Tibial nerve (tissue), 4 donors: ENCODE data around the gene WIZ. TPM values are rescaled to one million over a fixed set of nuclear protein-coding genes. Genes with fewer than 3 reads are reported as not detected.

ENCODE experiments used
- DNase-seq, 2 donors: peaks; one replicate each; pipeline ENCODE4 v3.0.0-alpha.2; 2019; ENCODE audit warnings: low spot score in 2 of 2
- H3K27ac ChIP-seq, 4 donors: fragments of 200-600 bp; sonication (generic) in 3 of 4; one replicate each; pipeline ENCODE4 v1.5.1; 2017 to 2019; ENCODE audit warnings: mild to moderate bottlenecking in 1 of 4
- H3K27me3 ChIP-seq, 2 donors: fragments of 200-600 bp; sonication (generic) in 1 of 2; one replicate each; pipeline versions ENCODE4 v1.5.1 to v1.6.0; 2017 to 2019
- H3K36me3 ChIP-seq, 3 donors: fragments of 200-600 bp; sonication (generic); one replicate each; pipeline ENCODE4 v1.5.1; 2018 to 2019
- H3K4me1 ChIP-seq, 4 donors: fragments of 200-600 bp; sonication (generic) in 3 of 4; one replicate each; pipeline ENCODE4 v1.5.1; 2017 to 2019
- H3K4me3 ChIP-seq, 4 donors: fragments of 200-600 bp; sonication (generic) in 3 of 4; one replicate each; pipeline ENCODE4 v1.5.1; 2017 to 2019; ENCODE audit warnings: mild to moderate bottlenecking in 1 of 4, moderate library complexity in 1 of 4
- H3K9me3 ChIP-seq, 4 donors: fragments of 200-600 bp; sonication (generic) in 3 of 4; one replicate each; pipeline ENCODE4 v1.5.1; 2017 to 2019
- CTCF ChIP-seq, 5 experiments: fragments of 200-600 bp in 3 of 5; fragments of 450-650 bp in 2 of 5; sonication (generic) in 3 of 5; IDR thresholded peaks; one replicate each; pipeline ENCODE4 v1.5.1; 2016 to 2019; ENCODE audit warnings: antibody characterized with exemption in 5 of 5, mild to moderate bottlenecking in 3 of 5, moderate library complexity in 2 of 5
- EP300 ChIP-seq, 2 donors: sonication (generic); formaldehyde crosslinking; IDR thresholded peaks; one replicate each; pipeline ENCODE4 v1.6.1; 2017; ENCODE audit warnings: antibody characterized with exemption in 2 of 2, mild to moderate bottlenecking in 1 of 2
- POLR2A ChIP-seq, 2 donors: fragments of 450-650 bp; IDR thresholded peaks; one replicate each; pipeline ENCODE4 v1.6.1; 2017; ENCODE audit warnings: antibody characterized with exemption in 2 of 2, mild to moderate bottlenecking in 2 of 2, moderate library complexity in 2 of 2
- whole genome bisulfite sequencing, 2 donors: methylation state at CpG; one replicate each; pipeline ENCODE4 v1.1.5; 2018; 5-methylcytosine and 5-hydroxymethylcytosine counted together
- total RNA-seq, 4 donors: library from RNA; depleted of rRNA; stranded (reverse); fragments of >200 nt; gene quantifications; one replicate each; pipeline ENCODE4 v1.1.0, GENCODE V29; 2016

Gene WIZ
- total RNA-seq, 4 donors from 2014 or later = 31.5 to 108 (median 46.3) TPM

DNA sequence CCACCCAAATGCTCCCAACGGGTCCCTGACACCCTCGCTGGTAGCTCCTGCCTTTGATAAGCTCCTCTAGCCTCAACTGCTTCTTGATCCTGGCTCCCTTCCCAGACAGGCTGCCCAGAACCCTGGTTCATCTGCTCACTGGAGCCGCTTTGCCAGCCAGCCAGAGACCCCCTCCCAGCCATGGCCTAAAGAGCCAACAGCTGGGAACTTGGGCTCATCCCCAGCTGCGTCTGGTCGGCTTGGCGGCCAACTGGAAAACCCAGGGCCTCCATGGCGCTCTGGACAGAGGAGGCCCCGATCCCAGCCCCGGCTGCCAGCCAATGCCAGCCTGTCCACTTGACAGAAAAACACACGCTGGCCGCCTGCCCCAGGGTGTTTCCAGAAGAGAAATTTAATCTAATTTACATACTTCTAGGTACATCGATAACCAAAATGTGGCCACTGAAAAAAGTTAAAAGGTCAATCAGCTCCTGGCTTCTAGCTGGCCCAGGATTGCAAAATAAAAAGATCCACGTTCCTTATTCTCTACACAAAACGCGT, 28.0 kb downstream of the WIZ start:
- Histone ChIP-seq H3K27ac (no peak overlapping the region), H3K9me3 (peaks cover 0 to 6% (median 0%) of the 10 kb centered on the region in 4 donors), H3K4me1 (peaks cover 0 to 23% (median 12%) of the 10 kb centered on the region in 4 donors), H3K36me3 (peaks cover 4 to 57% (median 23%) of the 10 kb centered on the region in 3 donors), H3K4me3 (no peak overlapping the region), H3K27me3 (no peaks in the 10 kb centered on the region)
- 79 to 80% methylated on average over 15 of the region's 15 CpGs for WGBS, 2 donors
- no peak for DNase-seq
- TF ChIP-seq CTCF (IDR thresholded peaks at IDR 0.05) = no peak
- no peak for TF ChIP-seq POLR2A (IDR thresholded peaks at IDR 0.05)
- TF ChIP-seq EP300 (IDR thresholded peaks at IDR 0.05) = no peak

DNA sequence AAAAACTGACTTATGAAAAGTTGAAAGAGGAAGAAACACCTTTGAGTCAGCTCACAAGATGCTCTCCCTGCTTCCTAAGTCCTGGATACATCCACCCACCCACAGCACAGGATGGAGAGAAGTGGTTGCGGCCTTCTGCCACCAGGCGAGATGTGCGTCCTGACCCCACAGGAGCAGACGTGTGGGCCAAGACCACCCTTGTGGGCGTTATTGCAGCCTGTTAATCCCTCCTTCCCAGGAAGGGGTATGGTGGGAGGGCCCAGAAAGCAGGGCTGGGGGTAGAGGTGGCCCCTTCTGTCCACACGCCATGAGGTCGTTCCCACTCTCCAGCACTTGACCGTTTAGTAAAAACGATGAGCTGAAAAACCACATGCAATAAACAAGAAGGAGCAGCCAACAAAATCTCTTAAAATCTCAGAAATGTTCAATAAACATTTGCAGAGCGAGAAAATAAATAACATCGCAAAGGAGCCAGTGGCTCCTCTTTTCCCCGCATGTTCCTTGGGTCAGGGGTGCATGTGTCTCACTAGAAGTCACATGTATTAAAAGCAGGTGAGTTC, 28.5 kb downstream of the WIZ start:
- Histone ChIP-seq H3K27ac (no peak overlapping the region), H3K4me3 (no peak overlapping the region), H3K36me3 (peaks cover 4 to 51% (median 18%) of the 10 kb centered on the region in 3 donors), H3K27me3 (no peaks in the 10 kb centered on the region), H3K9me3 (peaks cover 0 to 6% (median 0%) of the 10 kb centered on the region in 4 donors), H3K4me1 (peaks cover 0 to 28% (median 17%) of the 10 kb centered on the region in 4 donors)
- TF ChIP-seq EP300 (IDR thresholded peaks at IDR 0.05) = no peak
- no peak for TF ChIP-seq POLR2A (IDR thresholded peaks at IDR 0.05)
- no peak for TF ChIP-seq CTCF (IDR thresholded peaks at IDR 0.05)
- no peak for DNase-seq
- WGBS, 2 donors = 61 to 72% methylated on average over 12 of the region's 12 CpGs

GRCh38 chr19:15419413-15420025, 30.2 kb downstream of the WIZ start:
- peak overlapping the region; percentile 54 to 99 (median 94) for H3K4me3 ChIP-seq
- H3K27me3 ChIP-seq = no peaks in the 10 kb centered on the region
- H3K36me3 ChIP-seq = peaks cover 4 to 45% (median 9%) of the 10 kb centered on the region in 3 donors
- no peak for DNase-seq
- TF ChIP-seq POLR2A (IDR thresholded peaks at IDR 0.05) = no peak
- no peak for TF ChIP-seq EP300 (IDR thresholded peaks at IDR 0.05)
- TF ChIP-seq CTCF (IDR thresholded peaks at IDR 0.05) = no peak
- peaks cover 0 to 45% (median 21%) of the 10 kb centered on the region in 4 donors for H3K4me1 ChIP-seq
- 26 to 27% methylated on average over 16 of the region's 16 CpGs for WGBS, 2 donors
- peaks cover 0 to 6% (median 0%) of the 10 kb centered on the region in 4 donors for H3K9me3 ChIP-seq
- peak overlapping the region; percentile 23 to 89 (median 38) for H3K27ac ChIP-seq

DNA sequence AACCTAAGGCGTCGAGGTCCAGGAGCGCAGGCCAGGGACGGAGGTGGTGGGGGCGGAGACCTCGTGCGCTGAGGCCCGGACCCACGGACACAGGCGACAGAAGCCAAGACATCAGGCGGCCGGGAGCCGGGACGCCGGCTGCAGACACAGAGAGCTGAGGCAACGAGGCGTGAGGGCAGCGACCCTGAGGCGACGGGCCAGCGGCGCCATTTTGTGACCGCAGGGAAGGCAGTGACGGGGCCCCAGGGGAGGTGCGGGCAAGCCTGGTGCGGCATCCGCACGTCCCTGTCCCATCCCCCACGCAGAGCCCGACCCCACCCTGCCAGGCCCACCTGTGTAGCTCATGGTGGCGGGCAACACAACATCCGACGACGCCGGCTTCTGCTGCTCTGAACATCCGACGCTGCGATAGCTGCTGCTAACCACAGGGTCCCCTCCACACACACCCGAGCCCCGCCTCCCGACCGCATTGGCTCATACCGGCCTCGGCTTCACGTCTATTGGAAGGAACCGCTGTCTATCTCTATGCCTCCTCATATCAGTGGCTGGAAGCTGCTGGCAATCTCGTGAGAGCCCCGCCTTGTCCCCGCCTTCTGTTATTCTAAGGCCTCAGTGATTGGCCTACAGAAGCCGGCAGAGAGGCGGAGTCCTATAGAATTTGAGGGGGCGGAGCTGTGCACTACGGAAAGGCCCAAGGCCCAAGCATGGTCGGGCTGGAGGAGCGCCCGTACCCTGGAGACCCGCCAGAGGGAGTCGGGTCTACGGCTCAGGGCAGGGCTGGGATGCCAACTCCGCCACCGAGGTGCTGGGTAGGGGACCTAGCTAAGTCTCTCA, 31.0 kb downstream of the WIZ start, which contains the start of gene AKAP8L:
Gene AKAP8L, minus strand, starts transcription at position 410 of the 834 bp plus-strand sequence. Its CDS starts 65 bp downstream, at position 345.
- peaks cover 0 to 6% (median 0%) of the 10 kb centered on the region in 4 donors for H3K9me3 ChIP-seq
- H3K27me3 ChIP-seq = no peaks in the 10 kb centered on the region
- H3K4me3 ChIP-seq = peak within 1 kb of the TSS; percentile 81 to 99 (median 94)
- peak; percentile 99 to 100 for DNase-seq
- H3K27ac ChIP-seq = peak within 1 kb of the TSS; percentile 62 to 93 (median 90)
- H3K4me1 ChIP-seq = peaks cover 0 to 53% (median 24%) of the 10 kb centered on the region in 4 donors
- 0% methylated on average over 51 to 57 of the region's 61 CpGs for WGBS, 2 donors
- TF ChIP-seq POLR2A (IDR thresholded peaks at IDR 0.05) = peak; percentile 61 to 85
- peak; percentile 42 to 81 (median 59) for TF ChIP-seq CTCF (IDR thresholded peaks at IDR 0.05)
- peak; percentile 32 to 93 for TF ChIP-seq EP300 (IDR thresholded peaks at IDR 0.05)
- peaks cover 2 to 37% (median 7%) of the 10 kb centered on the region in 3 donors for H3K36me3 ChIP-seq
